ENCODE measurements around the gene TSHZ2.

TSHZ2 gene

GRCh38 chr20:53084408-53084997 is 112.3 kb downstream of the TSHZ2 start:
- TF ChIP-seq TEAD4 (IDR thresholded peaks at IDR 0.05) (no peak), TCF12 (IDR thresholded peaks at IDR 0.05; ENCODE audit: low read depth) (no peak), EGR1 (IDR thresholded peaks at IDR 0.05) (no peak), YY1 (IDR thresholded peaks at IDR 0.05; ENCODE audit: low read depth) (no peak), FOXM1 (IDR thresholded peaks at IDR 0.05; ENCODE audit: borderline replicate concordance, low read depth) (no peak), RAD21 (IDR thresholded peaks at IDR 0.05; ENCODE audit: low read depth) (no peak), ZBTB7A (IDR thresholded peaks at IDR 0.05; ENCODE audit: low read depth) (no peak), CREB1 (IDR thresholded peaks at IDR 0.05; ENCODE audit: low read depth) (no peak), EP300 (IDR thresholded peaks at IDR 0.05; ENCODE audit: borderline replicate concordance) (no peak), MAX (IDR thresholded peaks at IDR 0.05) (no peak), NFIC (IDR thresholded peaks at IDR 0.05) (no peak), TAF1 (IDR thresholded peaks at IDR 0.05; ENCODE audit: low read depth) (no peak), CEBPB (IDR thresholded peaks at IDR 0.05) (no peak)
- TF ChIP-seq, protein P1, sequence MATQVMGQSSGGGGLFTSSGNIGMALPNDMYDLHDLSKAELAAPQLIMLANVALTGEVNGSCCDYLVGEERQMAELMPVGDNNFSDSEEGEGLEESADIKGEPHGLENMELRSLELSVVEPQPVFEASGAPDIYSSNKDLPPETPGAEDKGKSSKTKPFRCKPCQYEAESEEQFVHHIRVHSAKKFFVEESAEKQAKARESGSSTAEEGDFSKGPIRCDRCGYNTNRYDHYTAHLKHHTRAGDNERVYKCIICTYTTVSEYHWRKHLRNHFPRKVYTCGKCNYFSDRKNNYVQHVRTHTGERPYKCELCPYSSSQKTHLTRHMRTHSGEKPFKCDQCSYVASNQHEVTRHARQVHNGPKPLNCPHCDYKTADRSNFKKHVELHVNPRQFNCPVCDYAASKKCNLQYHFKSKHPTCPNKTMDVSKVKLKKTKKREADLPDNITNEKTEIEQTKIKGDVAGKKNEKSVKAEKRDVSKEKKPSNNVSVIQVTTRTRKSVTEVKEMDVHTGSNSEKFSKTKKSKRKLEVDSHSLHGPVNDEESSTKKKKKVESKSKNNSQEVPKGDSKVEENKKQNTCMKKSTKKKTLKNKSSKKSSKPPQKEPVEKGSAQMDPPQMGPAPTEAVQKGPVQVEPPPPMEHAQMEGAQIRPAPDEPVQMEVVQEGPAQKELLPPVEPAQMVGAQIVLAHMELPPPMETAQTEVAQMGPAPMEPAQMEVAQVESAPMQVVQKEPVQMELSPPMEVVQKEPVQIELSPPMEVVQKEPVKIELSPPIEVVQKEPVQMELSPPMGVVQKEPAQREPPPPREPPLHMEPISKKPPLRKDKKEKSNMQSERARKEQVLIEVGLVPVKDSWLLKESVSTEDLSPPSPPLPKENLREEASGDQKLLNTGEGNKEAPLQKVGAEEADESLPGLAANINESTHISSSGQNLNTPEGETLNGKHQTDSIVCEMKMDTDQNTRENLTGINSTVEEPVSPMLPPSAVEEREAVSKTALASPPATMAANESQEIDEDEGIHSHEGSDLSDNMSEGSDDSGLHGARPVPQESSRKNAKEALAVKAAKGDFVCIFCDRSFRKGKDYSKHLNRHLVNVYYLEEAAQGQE (IDR thresholded peaks at IDR 0.05; ENCODE audit: low read depth): no peak
- TF ChIP-seq, protein P2, sequence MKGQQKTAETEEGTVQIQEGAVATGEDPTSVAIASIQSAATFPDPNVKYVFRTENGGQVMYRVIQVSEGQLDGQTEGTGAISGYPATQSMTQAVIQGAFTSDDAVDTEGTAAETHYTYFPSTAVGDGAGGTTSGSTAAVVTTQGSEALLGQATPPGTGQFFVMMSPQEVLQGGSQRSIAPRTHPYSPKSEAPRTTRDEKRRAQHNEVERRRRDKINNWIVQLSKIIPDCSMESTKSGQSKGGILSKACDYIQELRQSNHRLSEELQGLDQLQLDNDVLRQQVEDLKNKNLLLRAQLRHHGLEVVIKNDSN (IDR thresholded peaks at IDR 0.05): no peak

- TF ChIP-seq, protein P2 (IDR thresholded peaks at IDR 0.05): no peak
- no peak for TF ChIP-seq NFIC (IDR thresholded peaks at IDR 0.05)
- no peak for TF ChIP-seq TEAD4 (IDR thresholded peaks at IDR 0.05)
- no peak for TF ChIP-seq CREB1 (IDR thresholded peaks at IDR 0.05; ENCODE audit: low read depth)
- TF ChIP-seq EP300 (IDR thresholded peaks at IDR 0.05; ENCODE audit: borderline replicate concordance): no peak
- no peak for TF ChIP-seq EGR1 (IDR thresholded peaks at IDR 0.05)
- TF ChIP-seq RAD21 (IDR thresholded peaks at IDR 0.05; ENCODE audit: low read depth): no peak
- no peak for TF ChIP-seq MAX (IDR thresholded peaks at IDR 0.05)
- TF ChIP-seq, protein P1 (IDR thresholded peaks at IDR 0.05; ENCODE audit: low read depth): no peak
- no peak for TF ChIP-seq TAF1 (IDR thresholded peaks at IDR 0.05; ENCODE audit: low read depth)
- TF ChIP-seq CEBPB (IDR thresholded peaks at IDR 0.05): no peak
- no peak for TF ChIP-seq YY1 (IDR thresholded peaks at IDR 0.05; ENCODE audit: low read depth)
- TF ChIP-seq ZBTB7A (IDR thresholded peaks at IDR 0.05; ENCODE audit: low read depth): no peak
- no peak for TF ChIP-seq FOXM1 (IDR thresholded peaks at IDR 0.05; ENCODE audit: borderline replicate concordance, low read depth)
These were observed 113.6 kb downstream of the TSHZ2 start for GRCh38 chr20:53085720-53086119.

DNA sequence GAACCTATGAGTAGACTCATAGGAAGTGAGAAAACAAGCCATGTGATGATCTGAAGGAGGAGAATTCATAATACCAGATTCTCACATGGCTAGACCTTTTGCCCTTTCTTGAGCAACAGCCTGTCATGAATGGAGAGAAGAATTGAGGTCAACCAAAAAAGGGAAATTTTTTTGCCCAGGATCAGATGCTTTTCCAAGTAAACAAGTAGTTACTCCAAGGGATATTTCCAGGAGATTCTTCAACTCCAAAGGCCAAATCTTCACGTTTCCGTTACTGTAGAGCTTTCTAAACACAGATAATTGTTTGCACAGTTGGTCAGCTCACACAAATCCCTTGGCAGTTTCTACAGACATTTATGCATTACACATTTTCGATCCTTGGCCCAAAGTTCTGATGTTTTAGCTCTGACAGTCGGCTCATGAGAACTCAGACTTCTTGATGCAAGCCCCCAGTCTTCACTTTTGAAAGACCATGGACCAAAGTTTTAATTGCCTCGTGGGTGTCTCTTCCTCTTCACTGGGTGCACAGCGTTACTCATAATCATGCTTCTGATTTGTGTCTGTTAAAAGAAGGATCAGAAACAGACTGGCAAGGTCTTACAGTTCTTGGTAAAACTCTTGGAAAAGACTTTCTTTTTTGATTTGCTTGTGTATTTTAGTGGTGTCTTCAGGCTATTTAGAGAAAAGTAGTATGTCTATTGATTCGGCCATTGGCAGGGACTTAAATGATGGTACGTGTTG is 115.0 kb downstream of the TSHZ2 start:
- TF ChIP-seq YY1 (IDR thresholded peaks at IDR 0.05; ENCODE audit: low read depth) (no peak), FOXM1 (IDR thresholded peaks at IDR 0.05; ENCODE audit: borderline replicate concordance, low read depth) (no peak), TCF12 (IDR thresholded peaks at IDR 0.05; ENCODE audit: low read depth) (no peak)

DNA sequence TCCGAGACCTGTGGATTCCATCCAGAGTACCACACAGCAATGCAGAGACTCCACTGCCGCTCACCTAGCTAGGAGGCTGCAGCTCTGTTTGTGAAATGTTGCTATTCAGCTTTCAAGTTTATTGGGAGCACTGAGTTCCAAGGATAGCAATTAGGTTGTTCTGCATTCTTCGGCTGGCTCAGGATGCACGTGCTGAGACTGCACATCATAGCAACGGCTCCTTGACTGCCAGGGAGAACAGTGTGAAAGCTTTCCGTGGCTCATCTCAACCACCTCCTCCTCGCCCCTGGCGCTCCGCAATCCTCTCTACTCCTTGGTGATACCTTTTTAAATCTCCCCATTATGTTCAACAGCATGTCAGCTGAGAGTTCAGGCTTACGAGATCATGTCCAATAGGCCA is 116.6 kb downstream of the TSHZ2 start:
- no peak for TF ChIP-seq CEBPB (IDR thresholded peaks at IDR 0.05)
- TF ChIP-seq RAD21 (IDR thresholded peaks at IDR 0.05; ENCODE audit: low read depth): no peak
- TF ChIP-seq TEAD4 (IDR thresholded peaks at IDR 0.05): no peak
- TF ChIP-seq FOXM1 (IDR thresholded peaks at IDR 0.05; ENCODE audit: borderline replicate concordance, low read depth): no peak
- TF ChIP-seq TAF1 (IDR thresholded peaks at IDR 0.05; ENCODE audit: low read depth): no peak
- no peak for TF ChIP-seq TCF12 (IDR thresholded peaks at IDR 0.05; ENCODE audit: low read depth)
- no peak for TF ChIP-seq EGR1 (IDR thresholded peaks at IDR 0.05)
- no peak for TF ChIP-seq MAX (IDR thresholded peaks at IDR 0.05)
- no peak for TF ChIP-seq ZBTB7A (IDR thresholded peaks at IDR 0.05; ENCODE audit: low read depth)
- TF ChIP-seq NFIC (IDR thresholded peaks at IDR 0.05): no peak
- no peak for TF ChIP-seq CREB1 (IDR thresholded peaks at IDR 0.05; ENCODE audit: low read depth)
- TF ChIP-seq, protein P1 (IDR thresholded peaks at IDR 0.05; ENCODE audit: low read depth): no peak
- no peak for TF ChIP-seq YY1 (IDR thresholded peaks at IDR 0.05; ENCODE audit: low read depth)

All from Ishikawa (cell line).